Activated naive CD8-positive, alpha-beta T cell (primary cell): Measurements from ENCODE around the gene RPL13A.
"Not testable (repeated sequence)": the region's sequence is repeated elsewhere in the genome, so short reads cannot be mapped to it uniquely, and the experiment has no call there.

ENCODE experiments used
- H3K27ac Mint-ChIP-seq: one replicate; pipeline ENCODE4 v1.8.0; 2021; ENCODE audit warnings: mixed read lengths
- H3K27me3 Mint-ChIP-seq: one replicate; pipeline ENCODE4 v1.8.0; 2021; ENCODE audit warnings: mixed read lengths
- H3K36me3 Mint-ChIP-seq: one replicate; pipeline ENCODE4 v1.8.0; 2021; ENCODE audit warnings: mixed read lengths
- H3K4me1 Mint-ChIP-seq: one replicate; pipeline ENCODE4 v1.8.0; 2021; ENCODE audit warnings: low read depth, mixed read lengths
- H3K4me3 Mint-ChIP-seq: one replicate; pipeline ENCODE4 v1.8.0; 2021; ENCODE audit warnings: mild to moderate bottlenecking, mixed read lengths
- H3K9me3 Mint-ChIP-seq: one replicate; pipeline ENCODE4 v1.8.0; 2021; ENCODE audit warnings: low read depth, mixed read lengths

Gene RPL13A

DNA sequence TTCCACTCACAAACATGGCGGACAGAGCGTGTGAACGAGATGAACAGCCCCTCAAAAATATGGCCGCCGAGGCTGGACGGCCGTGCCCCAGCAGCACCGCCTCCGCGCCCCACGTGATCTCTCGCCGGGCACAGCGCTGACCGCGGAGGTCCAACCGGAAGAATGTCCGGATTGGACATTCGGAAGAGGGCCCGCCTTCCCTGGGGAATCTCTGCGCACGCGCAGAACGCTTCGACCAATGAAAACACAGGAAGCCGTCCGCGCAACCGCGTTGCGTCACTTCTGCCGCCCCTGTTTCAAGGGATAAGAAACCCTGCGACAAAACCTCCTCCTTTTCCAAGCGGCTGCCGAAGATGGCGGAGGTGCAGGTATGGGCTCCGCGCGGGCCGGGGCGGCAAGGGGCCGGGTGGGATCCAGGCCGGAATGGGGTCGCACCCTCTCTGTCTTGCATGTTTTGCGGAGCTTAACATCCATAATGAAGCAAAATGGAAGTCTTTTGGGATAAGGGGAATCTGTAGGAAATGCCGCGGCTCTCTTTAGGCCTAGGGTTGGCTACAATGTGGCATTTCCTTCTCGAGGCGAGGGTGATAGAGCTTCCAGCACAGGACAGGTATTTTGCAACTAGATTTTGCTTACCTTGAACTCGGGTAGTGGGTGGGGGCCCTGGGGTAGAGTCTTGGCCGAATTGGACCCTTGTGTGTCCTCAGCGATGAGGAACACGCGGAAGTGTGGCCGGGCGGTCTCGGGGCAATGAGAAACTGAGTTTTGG lies at the start of gene RPL13A:
TSS of gene RPL13A (plus strand) at position 332 of the 769 bp plus-strand sequence. CDS start at position 354, 22 bp downstream.
- Mint-ChIP-seq H3K4me1 (peaks cover 34% of the 10 kb centered on the region), H3K36me3 (peaks cover 26% of the 10 kb centered on the region), H3K9me3 (no peaks in the 10 kb centered on the region), H3K27me3 (no peaks in the 10 kb centered on the region), H3K4me3 (peak within 1 kb of the TSS; percentile 99), H3K27ac (peak within 1 kb of the TSS; percentile 100)

DNA sequence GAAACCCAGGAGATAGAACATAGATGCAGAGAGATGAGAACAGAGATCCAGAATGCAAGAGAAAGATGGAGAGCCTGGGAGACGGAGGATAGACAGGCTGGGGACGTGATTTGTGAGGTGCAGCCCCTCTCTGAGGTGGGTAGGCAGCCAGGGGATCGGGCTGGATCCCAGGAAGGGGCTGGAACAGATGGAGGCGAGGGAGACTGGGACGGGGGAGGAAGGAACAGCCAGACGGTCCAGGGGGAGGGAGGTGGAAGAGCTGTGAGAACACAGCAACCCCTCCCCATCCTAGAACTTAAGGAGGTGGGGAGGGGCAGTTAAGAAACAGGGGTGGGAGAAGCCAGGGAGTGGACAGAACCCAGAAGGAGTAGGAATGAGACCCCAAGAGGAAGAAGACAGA lies 49.1 kb upstream of the RPL13A start:
- Mint-ChIP-seq H3K9me3 (no peaks in the 10 kb centered on the region), H3K27me3 (peaks cover 66% of the 10 kb centered on the region), H3K4me1 (peaks cover 32% of the 10 kb centered on the region), H3K36me3 (no peaks in the 10 kb centered on the region), H3K27ac (no peak overlapping the region), H3K4me3 (no peak overlapping the region)

DNA sequence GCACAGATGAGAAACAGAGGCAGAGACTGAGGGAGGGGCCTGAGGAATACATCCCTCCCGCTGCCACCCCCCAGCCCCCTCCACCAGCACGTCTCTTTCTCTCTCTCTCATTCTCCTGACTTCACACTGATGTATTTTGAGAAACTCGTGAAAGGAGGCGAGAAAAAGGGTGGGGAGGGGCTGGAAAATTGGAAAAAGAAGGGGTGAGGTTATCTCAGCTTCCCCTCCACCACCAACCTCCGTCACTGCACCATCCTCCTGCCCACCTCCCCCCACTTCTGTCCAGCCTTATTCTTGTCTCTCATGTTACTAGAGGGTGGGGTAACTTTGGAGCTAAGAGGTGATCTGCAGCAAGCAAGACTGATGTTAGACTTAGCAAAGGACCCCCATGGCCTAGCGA lies 47.6 kb upstream of the RPL13A start:
- Mint-ChIP-seq H3K36me3 (no peaks in the 10 kb centered on the region), H3K27ac (no peak overlapping the region), H3K4me3 (no peak overlapping the region), H3K9me3 (no peaks in the 10 kb centered on the region), H3K27me3 (peaks cover 60% of the 10 kb centered on the region), H3K4me1 (peaks cover 36% of the 10 kb centered on the region)

DNA sequence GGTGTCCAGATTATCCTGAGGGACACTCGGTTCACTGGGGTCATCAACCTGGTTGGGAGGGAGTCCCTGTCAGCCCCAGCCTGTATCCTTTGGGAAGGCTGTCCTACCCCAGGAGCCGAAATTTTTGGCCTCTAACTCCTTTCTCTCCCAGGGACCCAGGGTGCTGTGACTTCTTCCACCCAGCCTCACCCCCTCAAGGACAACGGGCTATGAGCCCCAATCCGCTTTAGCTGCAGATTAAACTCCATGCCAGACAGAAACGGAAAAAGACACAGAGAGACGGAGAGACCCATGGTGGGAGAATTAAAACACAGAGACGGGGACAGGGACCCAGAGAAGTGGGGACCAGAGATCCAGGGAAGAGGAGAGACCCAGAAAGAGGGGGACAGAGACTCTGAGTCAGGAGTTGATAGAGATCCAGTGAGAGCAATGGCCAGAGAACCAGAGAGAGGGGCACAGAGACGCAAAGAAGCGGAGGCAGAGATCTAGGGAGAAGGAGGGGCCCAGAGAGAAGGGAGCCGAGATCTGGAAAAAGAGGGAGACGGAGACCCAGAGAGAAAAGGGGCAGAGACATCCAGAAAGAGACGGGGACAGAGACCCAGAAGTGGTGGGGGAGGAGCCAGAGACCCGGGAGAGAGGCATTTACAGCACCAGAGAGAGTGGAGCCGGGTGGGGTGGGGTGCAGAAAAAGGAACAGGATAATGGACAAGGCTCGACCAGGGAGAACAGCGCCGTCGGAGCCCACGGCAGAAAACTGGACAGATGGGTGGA lies 46.8 kb upstream of the RPL13A start:
- Mint-ChIP-seq H3K4me3 (peak overlapping the region; percentile 72), H3K27me3 (peaks cover 53% of the 10 kb centered on the region), H3K27ac (no peak overlapping the region), H3K4me1 (peaks cover 34% of the 10 kb centered on the region), H3K9me3 (no peaks in the 10 kb centered on the region), H3K36me3 (no peaks in the 10 kb centered on the region)

DNA sequence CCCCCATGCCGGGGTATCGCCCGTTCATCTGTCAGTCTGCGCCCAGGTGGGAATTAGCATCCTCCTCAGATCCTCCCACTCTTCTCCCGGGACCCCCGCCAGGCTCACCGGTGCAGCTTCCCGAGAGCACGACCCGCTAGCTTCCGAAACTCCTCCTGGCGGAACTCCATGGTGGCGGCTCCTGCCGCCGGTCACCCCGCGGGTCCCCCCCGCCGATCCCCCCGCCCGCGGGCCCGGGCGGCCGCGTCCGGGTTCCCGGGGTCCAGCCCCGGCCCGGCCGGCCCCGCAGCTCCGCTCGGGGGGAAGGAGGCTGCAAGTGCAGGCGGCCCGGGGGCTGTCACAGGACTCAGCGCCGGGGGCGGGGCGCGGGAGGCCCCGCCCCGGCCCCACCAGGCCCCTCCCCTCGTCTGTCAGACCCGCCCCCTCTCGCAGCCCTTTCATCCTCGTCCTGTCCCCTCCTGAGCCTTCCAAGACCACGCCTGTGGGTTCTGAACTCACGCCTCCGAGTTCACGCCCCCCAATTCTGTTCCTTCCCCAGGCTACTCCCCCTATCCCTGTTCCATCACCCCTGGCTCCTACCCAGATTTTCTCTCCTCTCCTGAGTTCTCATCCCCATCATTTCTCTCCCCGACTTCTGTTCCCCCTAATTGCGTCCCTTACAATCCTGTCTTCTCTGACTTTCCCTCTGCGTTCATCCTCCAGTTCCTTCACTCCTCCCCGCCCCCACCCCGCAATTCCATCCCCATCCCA lies 46.0 kb upstream of the RPL13A start, which contains the start of gene SLC17A7:
TSS of gene SLC17A7 (minus strand) at position 318 of the 750 bp plus-strand sequence. CDS start at position 170, 148 bp downstream.
- peaks cover 28% of the 10 kb centered on the region for H3K4me1 Mint-ChIP-seq
- no peaks in the 10 kb centered on the region for H3K36me3 Mint-ChIP-seq
- no peak within 1 kb of the TSS for H3K27ac Mint-ChIP-seq
- peak within 1 kb of the TSS; percentile 79 for H3K4me3 Mint-ChIP-seq
- H3K27me3 Mint-ChIP-seq: peaks cover 46% of the 10 kb centered on the region
- no peaks in the 10 kb centered on the region for H3K9me3 Mint-ChIP-seq

DNA sequence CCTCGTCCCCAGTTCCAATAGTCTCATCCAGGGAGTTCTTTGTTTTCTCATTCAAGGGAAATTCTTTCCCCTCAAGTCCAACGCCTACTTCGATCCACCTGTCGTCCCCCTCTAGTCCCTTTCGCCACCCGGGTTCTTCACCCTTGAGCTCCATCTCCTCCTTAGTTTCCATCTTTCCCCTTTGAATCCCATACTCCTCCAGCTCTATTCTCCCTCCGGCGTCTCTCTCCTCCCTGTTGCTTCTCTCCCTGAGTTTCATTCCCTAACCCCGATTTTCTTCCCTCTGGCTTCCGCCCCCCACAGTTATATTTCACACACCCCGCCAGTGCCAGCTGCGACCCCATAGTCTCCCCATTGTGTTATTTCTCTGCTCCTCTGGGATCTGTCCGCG lies 45.5 kb upstream of the RPL13A start:
- no peaks in the 10 kb centered on the region for H3K9me3 Mint-ChIP-seq
- H3K4me3 Mint-ChIP-seq: peak overlapping the region; percentile 79
- no peak overlapping the region for H3K27ac Mint-ChIP-seq
- peaks cover 25% of the 10 kb centered on the region for H3K4me1 Mint-ChIP-seq
- no peaks in the 10 kb centered on the region for H3K36me3 Mint-ChIP-seq
- H3K27me3 Mint-ChIP-seq: peaks cover 44% of the 10 kb centered on the region

DNA sequence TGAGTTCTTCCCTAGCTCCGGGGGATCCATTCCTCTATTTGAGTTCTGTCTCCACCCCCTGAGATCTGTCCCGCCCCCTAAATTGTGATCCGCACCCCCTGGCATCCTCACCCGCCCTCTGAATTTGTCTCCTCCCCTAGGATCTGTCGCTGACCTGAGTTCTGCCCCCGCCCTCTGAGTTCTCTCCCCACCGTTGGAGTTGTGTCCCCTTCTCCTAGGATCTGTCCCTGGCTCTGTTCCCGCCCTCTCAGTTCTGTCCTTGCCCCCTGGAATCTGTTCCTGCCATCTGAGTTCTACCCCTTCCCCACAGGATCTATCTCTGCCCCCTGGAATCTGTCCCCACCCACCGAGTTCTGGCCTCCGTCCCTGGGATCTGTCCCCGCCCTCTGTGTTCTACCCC lies 45.1 kb upstream of the RPL13A start:
- peaks cover 42% of the 10 kb centered on the region for H3K27me3 Mint-ChIP-seq

DNA sequence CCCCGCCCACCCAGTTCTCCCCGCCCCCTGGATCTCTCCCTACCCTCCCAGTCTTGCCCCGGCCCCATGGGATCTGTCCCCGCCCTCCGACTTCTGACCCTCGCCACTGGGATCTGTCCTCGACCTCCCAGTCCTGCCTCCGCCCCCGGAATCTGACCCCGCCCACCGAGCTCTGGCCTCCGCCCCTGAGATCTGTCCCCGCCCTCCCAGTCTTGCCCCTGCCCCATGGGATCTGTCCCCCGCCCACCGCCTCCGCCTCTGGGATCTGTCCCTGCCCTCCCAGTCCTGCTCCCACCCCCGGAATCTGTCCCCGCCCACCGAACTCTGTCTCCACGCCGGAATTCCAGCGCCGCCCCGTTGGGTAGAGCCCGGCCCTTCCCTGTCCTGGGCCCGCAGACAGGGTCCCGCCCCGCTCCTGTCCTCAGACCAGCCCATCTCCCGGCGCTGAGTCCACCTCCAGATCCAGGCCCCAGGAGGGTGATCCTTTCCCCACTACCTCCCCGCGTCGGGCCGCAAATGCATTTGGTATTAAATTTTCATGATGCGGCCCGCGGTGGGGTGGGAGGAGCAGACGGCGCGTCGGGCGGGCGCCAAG lies 44.5 kb upstream of the RPL13A start:
- Mint-ChIP-seq H3K4me1 (peaks cover 25% of the 10 kb centered on the region), H3K27me3 (peaks cover 37% of the 10 kb centered on the region)

More for the DNA sequence above, 45.1 kb upstream of the RPL13A start:
- peak overlapping the region; percentile 79 for H3K4me3 Mint-ChIP-seq
- H3K36me3 Mint-ChIP-seq: no peaks in the 10 kb centered on the region
- no peak overlapping the region for H3K27ac Mint-ChIP-seq
- no peaks in the 10 kb centered on the region for H3K9me3 Mint-ChIP-seq
- peaks cover 25% of the 10 kb centered on the region for H3K4me1 Mint-ChIP-seq

DNA sequence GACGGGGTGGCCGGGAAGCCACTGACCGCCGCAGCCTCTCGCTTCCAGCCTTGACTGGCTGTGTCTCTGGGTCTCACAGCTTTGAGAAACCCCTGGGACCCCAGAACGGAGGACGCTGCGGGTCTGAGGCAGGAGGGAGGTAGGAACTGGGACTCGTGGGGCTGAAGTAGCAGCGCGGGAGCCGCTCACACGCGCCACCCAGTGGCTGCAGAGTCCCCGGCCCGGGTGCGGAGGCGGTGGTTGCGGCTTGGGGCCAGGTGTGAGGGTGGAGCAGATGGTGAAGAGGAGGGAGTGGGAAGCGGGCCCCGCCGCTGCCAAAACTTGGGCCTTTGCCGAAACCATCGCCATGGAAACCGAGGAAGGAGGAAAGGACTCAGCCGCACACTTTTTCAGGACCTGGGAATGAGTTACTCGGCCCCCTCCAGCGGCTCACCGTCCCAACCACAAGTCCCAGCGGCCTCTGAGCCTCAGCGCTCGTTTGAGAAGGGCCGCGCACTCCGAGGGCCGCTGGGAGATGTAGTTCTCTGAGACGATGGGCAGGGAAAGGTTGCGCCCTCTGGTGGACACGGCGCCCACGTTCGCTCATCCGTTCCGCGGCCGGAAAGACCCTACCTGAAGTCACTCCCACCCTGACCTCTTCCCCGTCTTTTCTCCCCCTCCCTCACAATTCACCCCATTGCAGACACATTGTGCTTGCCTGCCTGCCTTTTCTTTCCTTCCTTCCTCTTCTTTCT lies 43.9 kb upstream of the RPL13A start:
- peaks cover 29% of the 10 kb centered on the region for H3K4me1 Mint-ChIP-seq
- H3K4me3 Mint-ChIP-seq: peak overlapping the region; percentile 79
- H3K36me3 Mint-ChIP-seq: peaks cover 2% of the 10 kb centered on the region
- H3K9me3 Mint-ChIP-seq: no peaks in the 10 kb centered on the region
- H3K27ac Mint-ChIP-seq: peak overlapping the region; percentile 76
- H3K27me3 Mint-ChIP-seq: peaks cover 30% of the 10 kb centered on the region

More for the DNA sequence above, 44.5 kb upstream of the RPL13A start:
- H3K4me3 Mint-ChIP-seq: peak overlapping the region; percentile 79
- no peaks in the 10 kb centered on the region for H3K36me3 Mint-ChIP-seq
- H3K27ac Mint-ChIP-seq: no peak overlapping the region
- H3K9me3 Mint-ChIP-seq: no peaks in the 10 kb centered on the region

DNA sequence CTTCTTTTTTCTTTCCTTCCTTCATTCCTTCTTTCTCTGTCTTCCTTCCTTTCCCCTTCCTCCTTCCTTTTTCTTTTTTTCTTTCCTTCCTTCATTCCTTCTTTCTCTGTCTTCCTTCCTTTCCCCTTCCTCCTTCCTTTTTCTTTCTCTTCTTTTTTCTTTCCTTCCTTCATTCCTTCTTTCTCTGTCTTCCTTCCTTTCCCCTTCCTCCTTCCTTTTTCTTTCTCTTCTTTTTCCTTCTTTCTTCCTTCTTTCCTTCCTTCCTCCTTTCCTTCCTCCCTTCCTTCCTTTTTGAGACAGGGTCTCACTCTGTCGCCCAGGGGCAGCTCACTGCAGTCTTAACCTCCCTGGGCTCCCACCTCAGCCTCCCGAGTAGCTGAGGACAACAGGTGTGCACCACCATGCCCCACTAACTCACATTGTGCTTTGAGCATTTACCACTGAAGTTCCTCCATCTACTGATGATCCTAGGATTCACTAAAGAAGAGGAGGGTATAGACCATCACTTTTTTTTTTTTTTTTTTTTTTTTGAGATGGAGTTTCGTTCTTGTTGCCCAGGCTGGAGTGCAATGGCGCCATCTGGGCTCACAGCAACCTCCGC lies 43.2 kb upstream of the RPL13A start:
- H3K9me3 Mint-ChIP-seq: not testable (repeated sequence)

DNA sequence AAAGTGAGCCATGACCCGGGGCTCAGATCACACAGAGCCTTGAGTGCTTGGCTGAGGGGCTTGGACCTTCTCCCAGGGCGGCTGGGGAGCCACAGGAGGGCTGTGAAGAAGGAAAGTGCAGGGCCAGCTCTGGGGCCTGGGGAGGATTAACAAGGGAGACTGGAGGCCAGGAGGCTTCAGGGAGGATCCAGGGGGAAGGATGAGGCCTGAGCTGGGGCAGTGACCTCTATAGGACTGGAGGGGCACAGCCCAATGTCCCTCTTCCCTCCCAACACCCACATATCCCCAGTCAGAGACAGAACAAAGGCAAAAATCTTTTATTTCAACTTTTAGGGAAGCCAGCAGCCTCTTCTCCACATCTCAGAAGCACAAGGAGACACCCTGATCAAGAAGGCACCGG lies 41.4 kb upstream of the RPL13A start:
- Mint-ChIP-seq H3K9me3 (no peaks in the 10 kb centered on the region), H3K27me3 (peaks cover 10% of the 10 kb centered on the region), H3K4me3 (no peak overlapping the region), H3K27ac (no peak overlapping the region), H3K36me3 (peaks cover 2% of the 10 kb centered on the region), H3K4me1 (peaks cover 39% of the 10 kb centered on the region)

More for the DNA sequence above, 43.2 kb upstream of the RPL13A start:
- not testable (repeated sequence) for H3K36me3 Mint-ChIP-seq
- Mint-ChIP-seq H3K4me3 (peak overlapping the region; percentile 79), H3K27me3 (peaks cover 23% of the 10 kb centered on the region), H3K27ac (peak overlapping the region; percentile 76), H3K4me1 (peaks cover 31% of the 10 kb centered on the region)

DNA sequence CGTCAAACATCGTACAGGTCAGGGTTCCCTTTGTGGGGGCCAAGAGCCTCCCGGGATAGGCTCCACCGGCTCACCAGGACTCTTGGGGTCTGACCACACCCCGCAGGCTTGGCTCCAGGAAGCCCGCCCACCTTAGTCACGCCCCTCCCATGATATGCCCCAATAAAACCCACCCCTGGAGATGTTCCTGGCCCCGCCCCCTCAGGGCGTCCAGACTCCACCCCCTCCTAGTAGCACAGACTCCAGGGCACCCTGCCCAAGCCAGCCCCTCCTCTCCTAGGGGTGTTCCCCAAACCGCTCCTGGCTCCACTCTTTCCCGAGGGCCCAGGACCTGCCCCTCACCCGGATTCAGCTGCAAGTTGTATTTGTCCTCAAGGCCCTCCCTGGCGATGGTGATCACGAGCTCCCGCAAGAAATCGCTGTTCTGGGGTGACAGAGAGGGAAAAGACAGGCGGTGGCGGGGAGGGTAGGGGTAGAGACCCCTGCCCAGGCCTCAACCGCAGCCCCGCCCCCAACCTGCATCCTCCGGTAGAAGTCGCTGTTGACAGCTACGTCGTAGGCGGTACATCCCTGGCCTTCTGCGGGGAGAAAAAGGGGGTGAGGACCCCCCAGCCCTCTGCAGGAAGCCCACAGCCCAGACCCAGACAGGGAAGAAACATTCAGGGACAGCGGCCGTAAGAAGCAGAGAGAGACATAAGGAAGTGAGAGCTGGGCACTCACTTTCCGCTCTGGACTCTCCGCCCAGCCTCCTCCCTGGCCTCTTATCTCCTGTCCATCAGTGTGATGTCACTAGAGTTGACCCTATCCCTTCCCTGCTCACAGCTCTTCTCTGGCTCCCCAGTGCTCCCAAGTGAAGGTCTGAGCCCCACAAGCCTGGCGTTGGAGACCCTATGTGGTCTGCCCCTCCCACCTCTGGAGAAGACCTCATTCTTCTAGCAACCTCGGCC lies 39.6 kb upstream of the RPL13A start:
- Mint-ChIP-seq H3K27ac (no peak overlapping the region), H3K9me3 (no peaks in the 10 kb centered on the region), H3K4me3 (no peak overlapping the region), H3K4me1 (peaks cover 38% of the 10 kb centered on the region), H3K27me3 (no peaks in the 10 kb centered on the region), H3K36me3 (peaks cover 6% of the 10 kb centered on the region)

DNA sequence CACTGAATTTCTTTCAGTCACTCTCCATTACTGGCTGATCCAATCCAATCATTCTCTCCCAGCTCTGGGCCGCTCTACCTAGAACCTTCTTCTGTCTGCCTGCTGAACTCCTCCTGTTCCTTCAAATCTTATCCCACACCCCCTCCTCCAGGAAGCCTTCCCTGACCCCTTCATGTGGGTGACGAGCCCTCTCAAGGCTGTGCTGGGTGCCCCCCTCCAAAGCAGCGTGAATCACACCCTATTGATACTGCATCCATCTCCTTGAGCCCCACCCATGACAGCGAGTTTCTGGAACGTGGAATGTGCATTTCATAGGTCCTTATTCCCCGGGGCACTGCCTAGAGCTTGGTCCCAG lies 39.0 kb upstream of the RPL13A start:
- Mint-ChIP-seq H3K27me3 (no peaks in the 10 kb centered on the region), H3K27ac (no peak overlapping the region), H3K9me3 (no peaks in the 10 kb centered on the region)

More for the DNA sequence above, 39.0 kb upstream of the RPL13A start:
- Mint-ChIP-seq H3K36me3 (peaks cover 6% of the 10 kb centered on the region), H3K4me3 (peak overlapping the region; percentile 57), H3K4me1 (peaks cover 40% of the 10 kb centered on the region)
